NK-92 (cell line): Measurements from ENCODE around the gene SRPRB.

Source experiments
- DNase-seq: peaks from one replicate; lab custom pipeline; 2025; ENCODE audit not compliant: unreplicated experiment; lab: John Stamatoyannopoulos, UW

Gene SRPRB

GRCh38 chr3:133825969-133826727 is 20.5 kb downstream of the SRPRB start:
- no peak for DNase-seq

GRCh38 chr3:133827136-133827535 is 21.5 kb downstream of the SRPRB start:
- DNase-seq = no peak

GRCh38 chr3:133827684-133828083 is 22.1 kb downstream of the SRPRB start:
- DNase-seq = no peak

GRCh38 chr3:133828576-133829309 is 23.1 kb downstream of the SRPRB start:
- no peak for DNase-seq

- DNase-seq = no peak
Measured at GRCh38 chr3:133829310-133829707, 23.7 kb downstream of the SRPRB start.

- DNase-seq = no peak
Measured at GRCh38 chr3:133830071-133830470, 24.5 kb downstream of the SRPRB start.

- no peak for DNase-seq
Measured at GRCh38 chr3:133831966-133832801, 26.6 kb downstream of the SRPRB start.

GRCh38 chr3:133832802-133833144 is 27.2 kb downstream of the SRPRB start:
- no peak for DNase-seq

- DNase-seq = no peak
Measured at GRCh38 chr3:133833267-133833666, 27.7 kb downstream of the SRPRB start.

GRCh38 chr3:133833880-133834620 is 28.4 kb downstream of the SRPRB start:
- no peak for DNase-seq

- no peak for DNase-seq
Measured at GRCh38 chr3:133834621-133835417, 29.2 kb downstream of the SRPRB start.

GRCh38 chr3:133835418-133835743 is 29.8 kb downstream of the SRPRB start:
- DNase-seq = no peak

GRCh38 chr3:133835961-133836360 is 30.3 kb downstream of the SRPRB start:
- DNase-seq = no peak

GRCh38 chr3:133836497-133837158 is 31.0 kb downstream of the SRPRB start:
- DNase-seq = no peak

GRCh38 chr3:133837487-133838295 is 32.1 kb downstream of the SRPRB start:
- no peak for DNase-seq

- no peak for DNase-seq
Measured at GRCh38 chr3:133838296-133838789, 32.7 kb downstream of the SRPRB start.

GRCh38 chr3:133838916-133839800 is 33.5 kb downstream of the SRPRB start:
- no peak for DNase-seq
